Stimulated activated CD4-positive, alpha-beta T cell treated with anti-CD3 and anti-CD28 coated beads, TNF-alpha, amount 100 ng/mL, for 48 hours (primary cell): ENCODE data around the gene CHP1.
"Not testable (repeated sequence)": the region's sequence is repeated elsewhere in the genome, so short reads cannot be mapped to it uniquely, and the experiment has no call there.

Source experiments
- DNase-seq, 3 donors: peaks; one replicate each; pipeline ENCODE4 v3.0.0-alpha.2; 2020; ENCODE audit warnings: low read depth in 3 of 3

Gene CHP1

GRCh38 chr15:41292521-41292920, 61.5 kb downstream of the CHP1 start:
- no peak for DNase-seq

- DNase-seq: not testable (repeated sequence)
These were observed 70.1 kb downstream of the CHP1 start for GRCh38 chr15:41301139-41301538.

- DNase-seq: no peak
These were observed 70.5 kb downstream of the CHP1 start for GRCh38 chr15:41301587-41301986.

GRCh38 chr15:41304149-41304770, 73.2 kb downstream of the CHP1 start:
- no peak for DNase-seq

- no peak for DNase-seq
These were observed 76.6 kb downstream of the CHP1 start for GRCh38 chr15:41307679-41308078.

- DNase-seq: no peak
These were observed 78.3 kb downstream of the CHP1 start for GRCh38 chr15:41309226-41309905.

- DNase-seq: not testable (repeated sequence)
These were observed 89.8 kb downstream of the CHP1 start for GRCh38 chr15:41320805-41321330.

- no peak for DNase-seq
These were observed 92.5 kb downstream of the CHP1 start for GRCh38 chr15:41323611-41324010.

GRCh38 chr15:41331281-41331680, 100.2 kb downstream of the CHP1 start:
- no peak for DNase-seq
